ENCODE data around the gene ACADS.

DNA sequence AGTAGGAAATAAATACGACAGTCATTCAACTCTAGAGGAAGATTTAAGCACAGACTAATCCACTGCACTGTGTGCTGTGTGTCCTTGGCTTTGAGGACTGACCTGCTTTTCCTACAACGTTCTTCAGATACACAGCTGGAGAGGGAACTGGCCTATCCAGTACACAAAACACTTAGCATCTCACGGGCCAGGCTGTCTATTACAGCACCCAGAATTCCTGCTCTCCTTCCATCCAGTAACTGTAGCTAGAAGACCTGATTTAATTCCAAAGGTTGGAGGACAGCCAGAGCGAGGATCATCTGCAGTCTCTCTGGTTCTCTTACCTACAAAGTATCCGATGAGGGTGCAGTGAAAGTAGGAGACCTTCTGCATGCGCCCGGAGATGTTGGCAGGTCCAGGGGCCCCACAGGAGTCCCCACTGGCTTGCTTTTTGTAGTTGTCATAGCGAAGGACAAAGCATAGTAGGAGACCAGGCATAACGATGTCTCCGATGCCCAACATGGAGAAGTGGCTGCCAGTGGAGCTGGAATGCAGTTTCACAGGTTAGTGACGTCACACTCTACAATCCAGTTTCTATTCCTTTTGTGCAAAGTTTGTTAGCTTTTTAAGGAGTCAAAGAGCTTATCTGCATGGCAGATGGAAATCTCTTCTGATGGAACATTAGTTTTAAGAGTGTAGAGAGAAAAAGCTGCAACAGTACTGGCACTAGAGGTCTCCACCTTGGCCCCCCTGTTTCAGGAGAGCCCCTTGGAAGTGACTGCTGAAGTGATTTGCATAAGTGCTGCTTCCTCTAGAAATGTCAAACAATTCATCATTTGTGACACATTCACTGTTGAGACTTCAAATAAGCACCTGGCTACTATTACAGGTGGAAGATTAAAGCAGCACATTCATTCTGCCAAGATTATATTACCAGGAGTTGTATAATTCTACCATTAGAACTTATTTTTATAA is 41.7 kb downstream of the ACADS start:
- TF ChIP-seq, protein P1, sequence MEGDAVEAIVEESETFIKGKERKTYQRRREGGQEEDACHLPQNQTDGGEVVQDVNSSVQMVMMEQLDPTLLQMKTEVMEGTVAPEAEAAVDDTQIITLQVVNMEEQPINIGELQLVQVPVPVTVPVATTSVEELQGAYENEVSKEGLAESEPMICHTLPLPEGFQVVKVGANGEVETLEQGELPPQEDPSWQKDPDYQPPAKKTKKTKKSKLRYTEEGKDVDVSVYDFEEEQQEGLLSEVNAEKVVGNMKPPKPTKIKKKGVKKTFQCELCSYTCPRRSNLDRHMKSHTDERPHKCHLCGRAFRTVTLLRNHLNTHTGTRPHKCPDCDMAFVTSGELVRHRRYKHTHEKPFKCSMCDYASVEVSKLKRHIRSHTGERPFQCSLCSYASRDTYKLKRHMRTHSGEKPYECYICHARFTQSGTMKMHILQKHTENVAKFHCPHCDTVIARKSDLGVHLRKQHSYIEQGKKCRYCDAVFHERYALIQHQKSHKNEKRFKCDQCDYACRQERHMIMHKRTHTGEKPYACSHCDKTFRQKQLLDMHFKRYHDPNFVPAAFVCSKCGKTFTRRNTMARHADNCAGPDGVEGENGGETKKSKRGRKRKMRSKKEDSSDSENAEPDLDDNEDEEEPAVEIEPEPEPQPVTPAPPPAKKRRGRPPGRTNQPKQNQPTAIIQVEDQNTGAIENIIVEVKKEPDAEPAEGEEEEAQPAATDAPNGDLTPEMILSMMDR (IDR thresholded peaks at IDR 0.05) = no peak
- no peak for TF ChIP-seq POLR2A (IDR thresholded peaks at IDR 0.05)
